HG02759 (cell line): ENCODE results near the gene PACS1.
A peak's percentile ranks its signal among the peaks of the same experiment; 100 is the strongest.
"Not testable (repeated sequence)": the region's sequence is repeated elsewhere in the genome, so short reads cannot be mapped to it uniquely, and the experiment has no call there.

Source experiments
- ATAC-seq: cut with Tn5 transposase; IDR thresholded peaks from one replicate; pipeline ENCODE4 v1.9.1; 2021; ENCODE audit warnings: mild to moderate bottlenecking, moderate library complexity; ENCODE audit not compliant: unreplicated experiment

Gene PACS1

GRCh38 chr11:66106786-66107599, 36.9 kb downstream of the PACS1 start:
- no peak for ATAC-seq

- ATAC-seq = no peak
Observed at GRCh38 chr11:66107600-66108510, 37.8 kb downstream of the PACS1 start.

GRCh38 chr11:66109294-66109693, 39.2 kb downstream of the PACS1 start:
- ATAC-seq = no peak

- no peak for ATAC-seq
Observed at GRCh38 chr11:66111158-66111557, 41.1 kb downstream of the PACS1 start.

GRCh38 chr11:66112041-66112491, 42.0 kb downstream of the PACS1 start:
- no peak for ATAC-seq

- no peak for ATAC-seq
Observed at GRCh38 chr11:66112601-66113499, 42.8 kb downstream of the PACS1 start.

- not testable (repeated sequence) for ATAC-seq
Observed at GRCh38 chr11:66114957-66115356, 44.9 kb downstream of the PACS1 start.

- peak; percentile 52 for ATAC-seq
Observed at GRCh38 chr11:66115638-66116301, 45.7 kb downstream of the PACS1 start.

GRCh38 chr11:66116576-66117361, 46.7 kb downstream of the PACS1 start:
- no peak for ATAC-seq

GRCh38 chr11:66118847-66119246, 48.8 kb downstream of the PACS1 start:
- no peak for ATAC-seq

- ATAC-seq = no peak
Observed at GRCh38 chr11:66119348-66120133, 49.5 kb downstream of the PACS1 start.

- ATAC-seq = no peak
Observed at GRCh38 chr11:66121466-66121865, 51.4 kb downstream of the PACS1 start.

GRCh38 chr11:66123902-66124301, 53.8 kb downstream of the PACS1 start:
- no peak for ATAC-seq

- no peak for ATAC-seq
Observed at GRCh38 chr11:66124564-66124963, 54.5 kb downstream of the PACS1 start.

- ATAC-seq = no peak
Observed at GRCh38 chr11:66126064-66126463, 56.0 kb downstream of the PACS1 start.

- ATAC-seq = peak; percentile 71
Observed at GRCh38 chr11:66126808-66127555, 56.9 kb downstream of the PACS1 start.

GRCh38 chr11:66130978-66131377, 60.9 kb downstream of the PACS1 start:
- no peak for ATAC-seq
